Mucosa of rectum (tissue), 2 donors: ENCODE data around the gene AOAH.

Source experiments
- H3K27ac ChIP-seq, 2 donors: one replicate each; pipeline ENCODE4 v1.7.0; 2013; ENCODE audit warnings: inconsistent platforms in 2 of 2, low read depth in 2 of 2, low read length in 2 of 2
- H3K27me3 ChIP-seq, 2 donors: one replicate each; pipeline ENCODE4 v1.7.0; 2013; ENCODE audit warnings: low read length in 2 of 2; ENCODE audit not compliant: control insufficient read depth in 2 of 2, insufficient read depth in 2 of 2
- H3K36me3 ChIP-seq, 2 donors: one replicate each; pipeline ENCODE4 v1.7.0; 2013; ENCODE audit warnings: low read length in 2 of 2; ENCODE audit not compliant: control insufficient read depth in 2 of 2, insufficient read depth in 2 of 2
- H3K4me1 ChIP-seq, 2 donors: one replicate each; pipeline ENCODE4 v1.7.0; 2013; ENCODE audit warnings: low read length in 2 of 2, mild to moderate bottlenecking in 1 of 2; ENCODE audit not compliant: control insufficient read depth in 2 of 2, insufficient read depth in 2 of 2
- H3K4me3 ChIP-seq, 2 donors: one replicate each; pipeline ENCODE4 v1.7.0; 2013; ENCODE audit warnings: low read length in 2 of 2
- H3K9ac ChIP-seq, 2 donors: one replicate each; pipeline ENCODE4 v1.7.0; 2013; ENCODE audit warnings: low read length in 2 of 2, low read depth in 1 of 2, mild to moderate bottlenecking in 1 of 2
- H3K9me3 ChIP-seq, 2 donors: one replicate each; pipeline ENCODE4 v1.7.0; 2013; ENCODE audit warnings: low read length in 2 of 2; ENCODE audit not compliant: control insufficient read depth in 2 of 2
- donor health status: healthy.
- donor health status: Normal muscosa, but diverticular disease.

AOAH gene

DNA sequence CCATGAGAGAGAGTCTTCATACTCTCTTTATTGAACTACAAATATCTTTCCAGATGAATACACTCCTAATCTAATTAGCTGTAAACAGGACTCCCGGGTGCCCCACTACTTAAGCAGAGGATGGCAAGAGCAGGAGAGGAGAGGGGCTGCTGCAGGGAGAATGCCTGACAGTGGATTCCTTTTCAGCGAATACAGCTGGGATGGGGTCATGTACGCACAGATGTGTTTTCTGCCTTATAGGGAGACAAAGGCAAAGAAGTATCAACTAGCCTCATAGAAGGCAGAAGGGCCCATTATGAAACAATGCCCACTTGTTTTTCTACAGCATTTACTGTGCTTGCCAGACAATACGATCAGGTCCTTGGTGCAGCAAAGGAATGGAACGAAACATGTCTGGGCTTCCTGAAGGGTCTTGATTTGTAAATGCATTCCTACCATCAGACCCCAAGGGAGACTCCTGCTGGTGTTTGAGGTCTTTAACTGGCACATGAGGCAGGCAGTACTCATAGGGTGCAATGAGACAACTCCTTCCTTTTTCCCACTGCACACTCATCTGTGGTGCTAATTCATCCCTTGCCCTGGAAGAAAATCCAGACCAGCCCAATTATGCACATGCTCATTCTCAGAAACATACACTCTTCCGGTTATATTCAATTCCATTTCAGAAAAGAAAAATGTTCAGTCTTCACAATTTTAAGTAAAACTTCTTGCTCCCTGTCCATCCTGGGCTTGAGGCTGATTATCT is 117.1 kb downstream of the AOAH start:
- Histone ChIP-seq H3K27me3 (no peaks in the 10 kb centered on the region), H3K9ac (no peak overlapping the region), H3K36me3 (no peaks in the 10 kb centered on the region), H3K27ac (no peak overlapping the region), H3K4me1 (no peaks in the 10 kb centered on the region), H3K9me3 (no peaks in the 10 kb centered on the region), H3K4me3 (no peak overlapping the region)

DNA sequence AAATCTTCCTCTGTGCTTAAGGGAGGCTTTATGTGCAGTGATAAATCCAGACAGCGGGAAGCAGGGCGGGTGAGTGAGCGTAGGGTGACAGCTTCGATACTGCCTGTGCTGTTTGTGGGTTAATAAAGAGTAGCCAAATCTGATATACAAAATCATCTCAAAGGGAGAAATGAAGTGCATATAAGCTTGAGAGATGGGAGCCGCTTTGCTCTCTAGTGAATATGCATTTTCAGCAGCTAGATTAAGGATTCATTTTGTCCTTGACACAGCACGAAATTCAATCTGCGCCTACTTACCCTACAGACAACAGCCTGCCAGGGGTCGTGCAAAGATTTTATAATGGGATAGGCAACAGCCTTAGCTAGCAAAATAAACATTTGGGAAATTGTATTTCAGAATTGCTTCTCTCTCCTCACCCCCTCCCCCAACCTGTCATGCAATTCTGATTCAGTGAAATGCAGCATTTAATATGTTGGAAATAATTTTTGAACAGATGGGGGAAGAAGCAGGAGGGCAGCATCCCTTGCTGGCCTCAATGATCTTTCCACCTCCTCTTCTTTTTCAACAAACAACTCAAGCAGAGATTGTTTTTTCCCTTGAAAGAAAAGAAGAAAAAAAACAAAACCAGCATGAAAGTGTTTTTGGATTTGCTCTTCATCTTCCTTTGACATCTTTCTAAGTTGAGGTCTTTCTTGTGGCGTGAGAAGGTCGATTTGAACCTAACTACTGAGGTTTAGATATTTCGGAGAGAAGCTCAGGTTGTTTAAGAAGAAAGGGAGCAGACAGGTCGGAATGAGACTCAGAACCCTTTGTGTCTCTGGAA is 117.9 kb downstream of the AOAH start:
- Histone ChIP-seq H3K4me1 (no peaks in the 10 kb centered on the region), H3K27ac (no peak overlapping the region), H3K9me3 (no peaks in the 10 kb centered on the region), H3K4me3 (no peak overlapping the region), H3K36me3 (no peaks in the 10 kb centered on the region), H3K9ac (no peak overlapping the region), H3K27me3 (no peaks in the 10 kb centered on the region)

DNA sequence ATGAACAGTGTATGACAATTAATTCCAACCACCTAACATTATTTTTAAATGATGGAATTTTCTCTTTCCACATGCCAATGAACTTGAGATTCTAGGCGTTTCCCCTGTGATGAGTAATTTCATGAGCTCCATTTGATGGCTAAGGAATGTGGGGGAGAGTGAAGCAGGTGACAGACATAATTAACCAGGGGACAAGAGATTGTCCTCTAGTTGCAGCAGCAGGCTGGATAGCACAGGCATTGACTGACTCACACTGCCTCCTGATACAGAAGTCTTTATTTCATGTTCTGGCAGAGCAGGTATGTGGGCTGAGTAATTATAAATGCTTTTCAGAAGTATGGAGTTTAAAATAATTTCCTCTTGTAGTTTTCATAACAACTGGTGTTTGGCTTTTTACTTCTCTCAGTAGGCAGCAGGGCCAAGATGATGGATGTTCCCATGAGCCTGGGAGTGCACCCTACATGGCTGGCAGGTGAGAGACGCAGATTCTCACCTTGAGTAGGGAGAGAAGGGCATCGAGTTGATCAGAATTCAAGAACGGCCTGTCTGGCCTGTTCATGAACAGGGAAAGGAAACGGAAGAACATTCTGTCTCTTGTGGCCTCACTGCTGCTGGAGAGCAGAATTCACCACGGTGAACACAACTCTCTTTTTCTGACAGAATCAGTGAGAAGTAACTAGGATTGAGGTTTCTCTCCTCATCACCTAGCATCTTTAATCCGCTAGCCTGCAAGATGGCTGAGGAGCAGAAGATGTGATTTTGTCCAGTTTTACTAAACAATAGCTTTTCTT is 118.8 kb downstream of the AOAH start:
- no peaks in the 10 kb centered on the region for H3K36me3 ChIP-seq

DNA sequence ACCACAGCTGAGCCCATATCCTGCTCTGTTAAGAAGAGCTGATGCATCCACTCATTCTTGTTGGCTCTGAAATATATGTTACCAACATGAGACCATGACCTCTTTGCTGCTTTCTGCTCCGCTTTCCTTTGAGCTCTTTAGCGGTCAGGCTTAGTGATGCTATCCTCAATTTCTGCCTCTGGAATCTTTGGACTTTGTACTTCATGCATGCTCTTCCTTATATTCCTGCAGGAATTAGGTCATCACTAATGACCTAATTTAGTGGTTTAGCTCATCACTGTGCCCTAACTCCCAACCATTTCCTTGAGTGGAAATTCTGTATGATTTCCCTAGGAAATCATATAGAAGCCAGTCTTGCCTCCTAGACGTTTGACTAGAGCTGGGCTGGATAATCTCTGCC is 119.5 kb downstream of the AOAH start:
- Histone ChIP-seq H3K27me3 (no peaks in the 10 kb centered on the region), H3K4me1 (no peaks in the 10 kb centered on the region), H3K36me3 (no peaks in the 10 kb centered on the region), H3K9ac (no peak overlapping the region), H3K27ac (no peak overlapping the region), H3K4me3 (no peak overlapping the region), H3K9me3 (no peaks in the 10 kb centered on the region)

More for the DNA sequence above, 118.8 kb downstream of the AOAH start:
- no peaks in the 10 kb centered on the region for H3K9me3 ChIP-seq
- H3K27ac ChIP-seq: no peak overlapping the region
- no peak overlapping the region for H3K4me3 ChIP-seq
- no peaks in the 10 kb centered on the region for H3K27me3 ChIP-seq
- no peak overlapping the region for H3K9ac ChIP-seq
- H3K4me1 ChIP-seq: no peaks in the 10 kb centered on the region

DNA sequence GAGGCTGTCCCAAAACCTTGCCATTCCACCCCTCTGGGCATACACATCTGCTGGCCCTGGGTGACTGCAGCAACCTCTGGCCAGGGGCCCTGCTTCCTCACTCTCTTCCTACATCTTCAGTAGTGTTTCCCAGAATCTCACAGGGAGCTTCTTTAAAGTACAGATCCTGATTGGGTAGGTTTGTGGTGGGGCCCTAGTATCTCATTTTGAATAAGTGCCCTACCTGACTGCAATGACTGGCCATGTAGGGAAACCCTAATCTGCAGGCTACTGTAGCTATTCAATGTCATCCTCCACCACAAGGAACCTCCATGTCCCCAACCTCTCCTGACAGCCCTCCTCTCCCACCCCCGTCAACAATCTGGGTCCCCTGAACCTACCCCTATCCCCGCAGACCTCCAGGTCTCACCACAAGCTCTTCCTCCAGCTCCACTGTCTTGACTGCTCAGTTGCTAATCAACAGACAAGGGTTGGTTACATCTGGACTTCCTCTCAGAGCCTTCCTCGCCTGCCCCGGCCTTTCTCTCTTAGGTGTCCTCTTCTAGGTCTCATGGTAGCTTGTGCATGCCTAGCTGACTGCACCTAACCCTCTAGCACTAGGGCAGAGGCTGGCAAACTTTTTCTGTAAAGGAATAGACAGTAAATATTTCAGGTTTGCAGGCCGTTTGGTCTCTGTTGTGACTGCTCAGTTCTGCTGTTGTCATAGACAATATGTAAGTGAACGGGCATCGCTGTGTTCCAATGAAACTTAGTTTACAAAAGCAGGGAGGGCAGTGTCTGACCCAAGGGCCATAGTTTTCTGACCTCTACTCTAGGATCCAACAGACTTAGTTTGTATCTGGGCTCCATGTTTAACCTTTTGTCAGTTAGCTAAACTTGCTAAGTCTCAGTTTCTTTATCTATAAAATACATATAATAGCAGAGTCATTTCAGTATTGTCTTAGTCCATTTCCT is 121.1 kb downstream of the AOAH start:
- H3K4me1 ChIP-seq: no peaks in the 10 kb centered on the region
- no peak overlapping the region for H3K27ac ChIP-seq
- no peaks in the 10 kb centered on the region for H3K27me3 ChIP-seq
- no peak overlapping the region for H3K9ac ChIP-seq
- H3K9me3 ChIP-seq: no peaks in the 10 kb centered on the region
- no peaks in the 10 kb centered on the region for H3K36me3 ChIP-seq
- H3K4me3 ChIP-seq: no peak overlapping the region

DNA sequence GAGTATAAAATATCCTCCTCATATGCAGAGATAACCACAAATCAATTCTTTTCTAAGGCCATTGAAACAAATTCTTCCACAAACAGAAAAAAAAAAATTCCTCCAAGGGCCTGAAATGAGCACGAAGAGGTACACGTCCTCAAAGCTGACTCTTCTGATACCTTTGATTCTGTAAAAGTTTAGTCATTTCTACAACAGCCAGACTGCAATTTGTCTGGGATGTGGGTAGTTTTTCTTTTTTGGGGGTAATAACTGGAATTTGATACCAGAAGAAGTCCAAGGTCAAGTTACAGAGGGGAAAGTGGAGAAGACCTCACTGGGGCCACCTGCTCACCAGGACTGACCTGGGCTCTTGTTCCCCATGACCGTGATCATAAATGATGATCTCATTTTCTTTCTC is 121.8 kb downstream of the AOAH start:
- H3K4me3 ChIP-seq: no peak overlapping the region
- no peak overlapping the region for H3K9ac ChIP-seq
- H3K27ac ChIP-seq: no peak overlapping the region
- no peaks in the 10 kb centered on the region for H3K4me1 ChIP-seq
- no peaks in the 10 kb centered on the region for H3K27me3 ChIP-seq
- H3K36me3 ChIP-seq: peaks cover 0 to under 1% of the 10 kb centered on the region in 2 donors
- no peaks in the 10 kb centered on the region for H3K9me3 ChIP-seq

DNA sequence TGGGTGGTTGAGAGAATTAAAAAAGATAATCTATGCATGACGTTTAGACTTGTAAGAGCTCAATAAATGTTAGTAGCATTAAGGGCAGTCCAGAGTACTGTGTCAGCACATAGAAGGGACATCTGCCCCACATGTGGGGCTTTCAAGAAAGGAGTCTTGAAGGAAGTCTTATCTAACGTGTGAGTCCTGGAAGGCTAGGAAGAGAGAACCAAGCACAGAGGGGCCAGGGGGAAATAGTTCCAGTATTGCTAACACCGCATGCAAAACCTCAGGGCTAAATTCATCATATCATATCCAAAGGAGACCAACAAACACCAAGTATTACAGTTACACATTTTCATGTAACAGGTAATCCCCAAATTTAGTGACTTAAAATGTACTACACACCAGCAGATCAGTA is 122.7 kb downstream of the AOAH start:
- no peaks in the 10 kb centered on the region for H3K9me3 ChIP-seq
- H3K27me3 ChIP-seq: no peaks in the 10 kb centered on the region
- no peak overlapping the region for H3K4me3 ChIP-seq
- H3K9ac ChIP-seq: no peak overlapping the region
- no peaks in the 10 kb centered on the region for H3K4me1 ChIP-seq
- H3K27ac ChIP-seq: no peak overlapping the region
- peaks cover 0 to 4% of the 10 kb centered on the region in 2 donors for H3K36me3 ChIP-seq

DNA sequence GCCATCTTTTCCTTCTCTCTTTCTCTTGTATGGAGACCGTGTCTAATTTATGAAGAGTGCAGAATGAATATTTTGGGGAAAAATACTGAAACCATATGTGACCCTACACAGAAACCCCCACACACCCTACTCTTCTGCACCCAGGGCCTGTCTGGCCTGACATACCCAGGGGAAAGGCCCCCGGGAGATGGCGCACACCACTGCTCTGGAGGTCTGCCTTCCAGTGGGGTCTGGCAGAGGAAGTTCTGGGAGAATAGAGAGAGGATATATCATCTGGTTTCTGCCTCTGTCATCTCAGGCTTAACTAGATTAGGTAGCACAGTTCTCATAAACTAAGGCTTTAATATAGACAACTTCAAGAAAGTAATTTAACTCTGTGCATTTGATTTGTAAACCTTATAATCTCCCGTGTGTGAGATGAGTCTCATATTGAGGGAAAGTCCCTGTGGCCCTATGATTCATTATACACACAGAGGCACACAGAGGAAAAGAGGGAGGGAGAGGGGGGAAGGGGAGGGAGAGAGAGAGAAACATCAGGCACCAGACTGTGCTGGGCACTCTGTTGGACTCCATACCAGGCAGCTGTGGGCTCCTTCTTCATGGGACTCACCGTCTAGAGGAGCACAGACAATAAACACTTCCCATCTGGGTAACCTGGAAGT is 123.3 kb downstream of the AOAH start:
- no peak overlapping the region for H3K27ac ChIP-seq
- no peaks in the 10 kb centered on the region for H3K4me1 ChIP-seq
- no peaks in the 10 kb centered on the region for H3K9me3 ChIP-seq
- H3K27me3 ChIP-seq: no peaks in the 10 kb centered on the region
- no peak overlapping the region for H3K4me3 ChIP-seq
- H3K36me3 ChIP-seq: peaks cover 0 to 4% of the 10 kb centered on the region in 2 donors
- no peak overlapping the region for H3K9ac ChIP-seq

DNA sequence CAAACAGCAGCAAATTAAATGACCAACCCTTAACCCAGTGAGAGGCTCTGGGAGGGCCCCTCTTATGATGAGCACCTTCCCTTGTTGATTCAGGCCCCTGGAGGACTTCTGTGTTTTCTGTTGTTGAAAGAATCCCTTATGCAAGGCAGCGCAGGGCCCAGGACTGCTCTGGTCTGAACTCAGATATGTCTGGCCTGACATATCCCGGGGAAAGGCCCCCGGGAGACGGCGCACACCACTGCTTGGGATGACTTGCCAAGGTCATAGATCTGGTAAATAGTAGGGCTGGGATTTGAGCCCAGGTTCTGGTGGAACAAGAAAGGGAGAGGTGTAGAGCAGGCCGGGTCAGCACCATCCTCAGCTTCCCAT is 124.0 kb downstream of the AOAH start:
- Histone ChIP-seq H3K9ac (no peak overlapping the region), H3K9me3 (no peaks in the 10 kb centered on the region), H3K4me3 (no peak overlapping the region), H3K27me3 (no peaks in the 10 kb centered on the region), H3K36me3 (peaks cover 0 to 4% of the 10 kb centered on the region in 2 donors), H3K27ac (no peak overlapping the region), H3K4me1 (no peaks in the 10 kb centered on the region)
